H1 (cell line): ENCODE results near the gene LY9. TPM values are rescaled to one million over a fixed set of nuclear protein-coding genes. Genes with fewer than 3 reads are reported as not detected.

Experiments used
- CTCF ChIA-PET: fragments of 300-600 bp; sonication (Branson Sonifier 250); formaldehyde crosslinking; loops from one replicate; lab custom pipeline; 2021; ENCODE audit not compliant: partially characterized antibody; lab: Charles Lee
- POLR2A ChIA-PET: fragments of 300-600 bp; sonication (Branson Sonifier 250); formaldehyde crosslinking; loops from one replicate; lab custom pipeline; 2021; ENCODE audit warnings: inconsistent platforms; ENCODE audit not compliant: partially characterized antibody; lab: Charles Lee
- DNase-seq, 2 experiments: peaks; one replicate each; pipeline versions ENCODE4 v3.0.0 to v3.0.0-alpha.2; 2010 to 2022; ENCODE audit warnings: low spot score in 2 of 2, low read depth in 1 of 2, mixed read lengths in 1 of 2
- FAIRE-seq: peaks from 2 replicates; lab custom pipeline; 2011; peaks lifted over from hg19 to GRCh38; lab: Jason Lieb, UNC
- H2AFZ ChIP-seq: 2 replicates; pipeline ENCODE4 v1.8.1; 2012; ENCODE audit warnings: low read length, inconsistent platforms
- H2AK5ac ChIP-seq: 2 replicates; pipeline ENCODE4 v1.6.1; 2013; ENCODE audit warnings: low read depth, low read length
- H2BK120ac ChIP-seq: replicated peaks from 2 replicates; pipeline ENCODE3; 2013; ENCODE audit warnings: low read depth, low read length, inconsistent platforms
- H2BK12ac ChIP-seq: 2 replicates; pipeline ENCODE4 v1.6.1; 2013; ENCODE audit warnings: low read depth, low read length
- H2BK15ac ChIP-seq: 2 replicates; pipeline ENCODE4 v1.6.1; 2013; ENCODE audit warnings: low read length
- H2BK20ac ChIP-seq: 2 replicates; pipeline ENCODE4 v1.6.1; 2013; ENCODE audit warnings: low read length
- H2BK5ac ChIP-seq: 2 replicates; pipeline ENCODE4 v1.6.1; 2013; ENCODE audit warnings: low read depth, low read length
- H3K14ac ChIP-seq: 2 replicates; pipeline ENCODE4 v1.6.1; 2013; ENCODE audit warnings: inconsistent platforms; ENCODE audit not compliant: insufficient read length
- H3K18ac ChIP-seq: 2 replicates; pipeline ENCODE4 v1.6.1; 2013; ENCODE audit warnings: low read length; ENCODE audit errors: extremely low read depth
- H3K23ac ChIP-seq: 2 replicates; pipeline ENCODE4 v1.6.1; 2013; ENCODE audit warnings: inconsistent platforms; ENCODE audit not compliant: insufficient read length
- H3K23me2 ChIP-seq: 2 replicates; pipeline ENCODE4 v1.6.1; 2013; ENCODE audit warnings: low read depth, low read length
- H3K27ac ChIP-seq: 2 replicates; pipeline ENCODE4 v1.6.1; 2011; ENCODE audit warnings: low read depth, low read length, inconsistent platforms
- H3K27me3 ChIP-seq, 4 experiments: replicated peaks in 1 of 4; 1 replicate in 1 of 4; 2 replicates in 3 of 4; pipeline versions ENCODE4 v1.6.1 to v1.8.1; 2011 to 2013; ENCODE audit warnings: low read length in 3 of 4, mild to moderate bottlenecking in 3 of 4, inconsistent platforms in 2 of 4, mixed read lengths in 2 of 4, moderate library complexity in 1 of 4; ENCODE audit not compliant: control insufficient read depth in 3 of 4, insufficient read depth in 3 of 4; ENCODE audit errors: extremely low read depth in 1 of 4
- H3K36me3 ChIP-seq, 4 experiments: 2 replicates each; pipeline versions ENCODE4 v1.6.1 to v1.8.1; 2011 to 2013; ENCODE audit warnings: mild to moderate bottlenecking in 4 of 4, low read length in 3 of 4, moderate library complexity in 2 of 4, control low read depth in 1 of 4, inconsistent platforms in 1 of 4; ENCODE audit not compliant: insufficient read depth in 4 of 4, control insufficient read depth in 2 of 4
- H3K4ac ChIP-seq: replicated peaks from 2 replicates; pipeline ENCODE3; 2013; ENCODE audit warnings: low read length, low read depth, mixed read lengths, inconsistent platforms; ENCODE audit not compliant: insufficient read length
- H3K4me1 ChIP-seq, 4 experiments: replicated peaks in 1 of 4; 1 replicate in 1 of 4; 2 replicates in 3 of 4; pipeline versions ENCODE4 v1.6.1 to v1.8.1; 2011 to 2013; ENCODE audit warnings: low read length in 3 of 4, inconsistent platforms in 2 of 4, mixed read lengths in 1 of 4; ENCODE audit not compliant: insufficient read depth in 4 of 4, control insufficient read depth in 3 of 4
- H3K4me2 ChIP-seq, 2 experiments: 2 replicates each; pipeline versions ENCODE4 v1.6.1 to v1.8.1; 2011 to 2013; ENCODE audit warnings: low read depth in 2 of 2, low read length in 2 of 2, control low read depth in 1 of 2, inconsistent platforms in 1 of 2, mild to moderate bottlenecking in 1 of 2; ENCODE audit not compliant: insufficient read depth in 1 of 2
- H3K4me3 ChIP-seq, 4 experiments: fragments of 200-600, 300-600 bp in 1 of 4; sonication (generic), shearing (Covaris generic), sonication (Bioruptor Twin) in 1 of 4; 2 replicates each; pipeline versions ENCODE4 v1.5.1 to v1.8.1; 2011 to 2016; ENCODE audit warnings: low read length in 4 of 4, low read depth in 3 of 4, control low read depth in 2 of 4, inconsistent platforms in 2 of 4, mild to moderate bottlenecking in 2 of 4, mixed read lengths in 1 of 4, moderate library complexity in 1 of 4; ENCODE audit not compliant: insufficient read depth in 2 of 4; ENCODE audit errors: extremely low read depth in 1 of 4
- H3K56ac ChIP-seq: replicated peaks from 2 replicates; pipeline ENCODE3; 2013; ENCODE audit warnings: low read depth, mild to moderate bottlenecking, mixed read lengths, low read length, inconsistent platforms; ENCODE audit not compliant: insufficient read length
- H3K79me1 ChIP-seq: 2 replicates; pipeline ENCODE4 v1.6.1; 2013; ENCODE audit warnings: low read depth, low read length, control low read depth
- H3K79me2 ChIP-seq, 2 experiments: 2 replicates each; pipeline versions ENCODE4 v1.6.1 to v1.8.1; 2012 to 2013; ENCODE audit warnings: low read length in 2 of 2, mild to moderate bottlenecking in 2 of 2, inconsistent platforms in 1 of 2; ENCODE audit not compliant: insufficient read depth in 2 of 2, control insufficient read depth in 1 of 2
- H3K9ac ChIP-seq, 4 experiments: replicated peaks in 1 of 4; 1 replicate in 1 of 4; 2 replicates in 3 of 4; pipeline versions ENCODE4 v1.6.1 to v1.8.1; 2011 to 2013; ENCODE audit warnings: low read depth in 3 of 4, low read length in 3 of 4, control low read depth in 2 of 4, mild to moderate bottlenecking in 2 of 4, moderate library complexity in 2 of 4, inconsistent platforms in 1 of 4; ENCODE audit errors: extremely low read depth in 1 of 4
- H3K9me3 ChIP-seq, 2 experiments: 2 replicates each; pipeline versions ENCODE4 v1.6.1 to v1.8.1; 2012 to 2013; ENCODE audit warnings: mild to moderate bottlenecking in 2 of 2, moderate library complexity in 2 of 2, control low read depth in 1 of 2, inconsistent platforms in 1 of 2, low read depth in 1 of 2, low read length in 1 of 2, mixed read lengths in 1 of 2; ENCODE audit not compliant: insufficient read depth in 2 of 2
- H4K20me1 ChIP-seq, 2 experiments: replicated peaks in 1 of 2; 2 replicates each; pipeline versions ENCODE3 to v1.8.1; 2011 to 2013; ENCODE audit warnings: inconsistent platforms in 2 of 2, low read length in 2 of 2, mild to moderate bottlenecking in 1 of 2; ENCODE audit not compliant: insufficient read depth in 2 of 2, control insufficient read depth in 1 of 2
- H4K5ac ChIP-seq: 2 replicates; pipeline ENCODE4 v1.6.1; 2013; ENCODE audit warnings: low read length, low read depth, mixed read lengths, inconsistent platforms; ENCODE audit not compliant: insufficient read length
- H4K8ac ChIP-seq: 2 replicates; pipeline ENCODE4 v1.8.0; 2013; ENCODE audit warnings: mild to moderate bottlenecking, moderate library complexity, low read length, inconsistent platforms; ENCODE audit not compliant: insufficient read depth; ENCODE audit errors: extremely low read depth
- H4K91ac ChIP-seq: replicated peaks from 2 replicates; pipeline ENCODE3; 2013; ENCODE audit warnings: low read length, mixed read lengths, inconsistent platforms; ENCODE audit not compliant: insufficient read length
- ASH2L ChIP-seq: fragments of 200-600, 300-600 bp; sonication (generic); IDR thresholded peaks from one replicate; pipeline ENCODE4 v1.7.1; 2017; ENCODE audit warnings: low read length
- EGR1 ChIP-seq: IDR thresholded peaks from 2 replicates; pipeline ENCODE4 v1.6.1; 2011; ENCODE audit warnings: low read depth, low read length, borderline replicate concordance
- JUND ChIP-seq: IDR thresholded peaks from 2 replicates; pipeline ENCODE4 v1.6.1; 2011; ENCODE audit warnings: mild to moderate bottlenecking, improper control_type of control experiment, low read length
- NANOG ChIP-seq: IDR thresholded peaks from 2 replicates; pipeline ENCODE4 v1.6.1; 2011; ENCODE audit warnings: low read length, low read depth, mild to moderate bottlenecking, inconsistent platforms; ENCODE audit not compliant: insufficient read depth, poor library complexity, severe bottlenecking
- PHF8 ChIP-seq: fragments of 200-600 bp; sonication (generic); conservative IDR thresholded peaks from 2 replicates; pipeline ENCODE4 v1.7.1; 2012; ENCODE audit warnings: low read depth, mild to moderate bottlenecking, inconsistent platforms, low read length, moderate library complexity
- POLR2A ChIP-seq, 2 experiments: IDR thresholded peaks; 1 replicate in 1 of 2; 2 replicates in 1 of 2; pipeline ENCODE4 v1.6.1; 2011; ENCODE audit warnings: low read depth in 2 of 2, low read length in 2 of 2, mild to moderate bottlenecking in 2 of 2; ENCODE audit errors: control extremely low read depth in 1 of 2
- SP1 ChIP-seq: IDR thresholded peaks from 2 replicates; pipeline ENCODE4 v1.6.1; 2011; ENCODE audit warnings: low read depth, low read length
- SRF ChIP-seq: IDR thresholded peaks from 2 replicates; pipeline ENCODE4 v1.6.1; 2011; ENCODE audit warnings: mild to moderate bottlenecking, low read depth, low read length, moderate library complexity
- TCF12 ChIP-seq: IDR thresholded peaks from 2 replicates; pipeline ENCODE4 v1.6.1; 2011; ENCODE audit warnings: low read depth, mild to moderate bottlenecking, low read length
- TEAD4 ChIP-seq: IDR thresholded peaks from 2 replicates; pipeline ENCODE4 v1.6.1; 2012; ENCODE audit warnings: low read depth, low read length, inconsistent platforms, mixed read lengths
- YY1 ChIP-seq: IDR thresholded peaks from 2 replicates; pipeline ENCODE4 v1.6.1; 2011; ENCODE audit warnings: low read depth, mild to moderate bottlenecking, low read length
- ZNF274 ChIP-seq: IDR thresholded peaks from 2 replicates; pipeline ENCODE4 v1.7.0; 2012; ENCODE audit warnings: low read length, borderline replicate concordance; ENCODE audit errors: extremely low read depth
- WGBS, 2 experiments: shearing (Covaris generic) in 1 of 2; methylation state at CpG; one replicate each; pipeline versions ENCODE4 v1.1.6 to v1.1.7; 2013 to 2015; ENCODE audit warnings: low lambda C conversion rate in 2 of 2, mixed read lengths in 2 of 2, inconsistent platforms in 1 of 2, low coverage in 1 of 2, missing lambda C conversion rate in 1 of 2; ENCODE audit not compliant: insufficient replicate concordance in 2 of 2, insufficient coverage in 1 of 2, insufficient read length in 1 of 2; ENCODE audit errors: extremely low coverage in 1 of 2, missing lambda C conversion rate in 1 of 2; 5-methylcytosine and 5-hydroxymethylcytosine counted together
- polyA plus RNA-seq, 7 experiments: library from polyadenylated mRNA; depleted of rRNA in 3 of 7; stranded (reverse) in 5 of 7; unstranded in 2 of 7; fragments of >200 nt in 5 of 7; fragments of 200-250 nt in 2 of 7; gene quantifications; 1 replicate in 5 of 7; 2 replicates in 1 of 7; 4 replicates in 1 of 7; pipeline versions ENCODE4 v1.2.1 to v1.2.3, GENCODE V29; 2011 to 2013; ENCODE audit warnings: missing spikeins in 2 of 7, mixed read lengths in 2 of 7
- total RNA-seq: library from RNA; stranded (reverse); fragmentation: NEBNext Ultra II Directional; extraction: Animal tissue kit (Norgen Biotek cat#: 25700); gene quantifications from 2 replicates; pipeline ENCODE4 v1.2.1, GENCODE V29; 2021
- TF ChIP-seq, protein P1 (sequence below): IDR thresholded peaks from 2 replicates; pipeline ENCODE4 v1.6.1; 2012; ENCODE audit warnings: inconsistent platforms

Gene LY9
- total and polyA plus RNA-seq, 2 of the 8 experiments (the other 6 are each of a cell fraction or from before 2014, with no cell fraction given), result not detected

- H3K9me3 ChIP-seq, result no peaks in the 10 kb centered on the region
- no peak overlapping the region for H2AK5ac ChIP-seq
- no peak overlapping the region for H3K27ac ChIP-seq
- 0 out of 2 replicates have a peak overlapping the region, but pooled peaks have one; percentile 35 for H2BK12ac ChIP-seq
- TF ChIP-seq PHF8 (no peak), ASH2L (no peak), TCF12 (no peak), ZNF274 (no peak), SRF (no peak), TEAD4 (no peak), POLR2A (IDR thresholded peaks at IDR 0.05; ENCODE audit: control extremely low read depth in 1 of 2, low read depth in 2 of 2, low read length in 2 of 2) (no peak), NANOG (no peak), YY1 (no peak), JUND (no peak), SP1 (no peak), EGR1 (no peak)
- TF ChIP-seq, protein P1, sequence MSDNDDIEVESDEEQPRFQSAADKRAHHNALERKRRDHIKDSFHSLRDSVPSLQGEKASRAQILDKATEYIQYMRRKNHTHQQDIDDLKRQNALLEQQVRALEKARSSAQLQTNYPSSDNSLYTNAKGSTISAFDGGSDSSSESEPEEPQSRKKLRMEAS, result no peak
- no peak overlapping the region for H2BK120ac ChIP-seq
- H4K91ac ChIP-seq, result no peak overlapping the region
- H3K23ac ChIP-seq, result no peak overlapping the region
- H3K4me1 ChIP-seq, result peaks cover 0 to 7% (median 2%) of the 10 kb centered on the region in 4 experiments; a peak in 3 of 7 replicates
- ChIA-PET POLR2A (no interaction called here), CTCF (interaction anchor here (0.6 to 1.8 kb wide), 6 partner anchors 11 to 160 kb away, joined by 3 to 8 read pairs (median 4); no protein-coding TSS in a partner anchor)
- DNase-seq (no peak), FAIRE-seq (no peak)
- no peak overlapping the region for H3K4me3 ChIP-seq
- peak overlapping the region; percentile 32; the same call in 1 of the 2 replicates for H2BK5ac ChIP-seq
- no peak overlapping the region for H3K4ac ChIP-seq
- no peak overlapping the region for H4K8ac ChIP-seq
- H3K23me2 ChIP-seq, result no peaks in the 10 kb centered on the region
- no peaks in the 10 kb centered on the region for H3K36me3 ChIP-seq
- H3K79me2 ChIP-seq, result no peaks in the 10 kb centered on the region
- H3K18ac ChIP-seq, result no peak overlapping the region; the same call in 1 of the 2 replicates
- no peak overlapping the region for H3K9ac ChIP-seq
- H2AFZ ChIP-seq, result no peak overlapping the region
- WGBS, 2 experiments, result 77% methylated on average over 2 of the region's 2 CpGs; no CpG with 5 or more reads in 1 of the 2 experiments
- no peaks in the 10 kb centered on the region for H3K27me3 ChIP-seq
- H2BK20ac ChIP-seq, result peak overlapping the region; percentile 66; the same call in 1 of the 2 replicates
- no peaks in the 10 kb centered on the region for H4K20me1 ChIP-seq
- no peak overlapping the region for H3K14ac ChIP-seq
- no peak overlapping the region for H3K4me2 ChIP-seq
- no peak overlapping the region for H2BK15ac ChIP-seq
- H3K79me1 ChIP-seq, result no peaks in the 10 kb centered on the region
- H3K56ac ChIP-seq, result no peak overlapping the region
- H4K5ac ChIP-seq, result no peak overlapping the region
These were observed 15.2 kb downstream of the LY9 start for GRCh38 chr1:160811147-160811546.
